ENCODE data around the gene OR8D4.
"Not testable (repeated sequence)": the region's sequence is repeated elsewhere in the genome, so short reads cannot be mapped to it uniquely, and the experiment has no call there.

OR8D4 gene

GRCh38 chr11:123901867-123902266, at the start of gene OR8D4:
Gene OR8D4, plus strand, starts transcription at chr11:123902167. Its CDS starts 4,265 bp downstream, at chr11:123906432.
- DNase-seq = no peak

DNA sequence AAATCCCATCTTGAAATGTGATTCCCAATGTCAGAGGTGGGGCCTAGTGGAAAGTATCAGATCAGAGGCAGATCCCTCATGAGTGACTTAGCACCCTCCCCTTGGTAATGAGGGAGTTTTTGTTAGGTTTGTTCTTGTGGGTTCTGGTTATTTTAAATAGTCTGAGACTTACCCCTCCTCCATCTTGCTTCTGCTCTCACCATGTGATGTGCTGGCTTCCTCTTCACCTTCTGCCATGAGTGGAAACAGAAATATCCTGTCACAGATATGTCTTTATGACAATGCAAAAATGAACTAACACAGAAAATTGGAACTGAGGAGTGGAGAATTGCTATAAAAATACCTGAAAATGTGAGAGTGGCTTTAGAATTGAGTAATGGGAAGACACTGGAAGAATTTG, 49.6 kb upstream of the OR8D4 start:
- DNase-seq = no peak

DNA sequence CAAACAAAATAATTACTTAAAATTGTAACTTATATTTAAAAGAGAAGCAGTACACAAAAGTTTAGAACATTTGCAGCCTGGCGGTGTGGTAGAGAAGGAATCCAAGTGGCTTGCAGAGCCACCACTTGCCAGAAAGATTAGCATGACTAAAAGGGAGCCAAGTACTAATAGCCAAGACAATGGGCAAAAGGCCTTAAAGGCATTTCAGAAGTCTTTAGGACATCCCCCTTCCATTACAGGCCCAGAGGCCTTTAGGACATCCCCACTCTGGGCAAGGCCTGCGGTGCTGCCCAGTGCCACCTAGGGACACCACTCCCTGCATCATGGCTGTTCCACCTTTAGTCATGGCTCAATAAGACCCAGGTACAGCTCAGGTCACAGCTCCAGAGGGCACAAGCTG, 48.9 kb upstream of the OR8D4 start:
- DNase-seq = no peak

- no peak for DNase-seq
Measured at GRCh38 chr11:123856444-123856843, 45.5 kb upstream of the OR8D4 start.

DNA sequence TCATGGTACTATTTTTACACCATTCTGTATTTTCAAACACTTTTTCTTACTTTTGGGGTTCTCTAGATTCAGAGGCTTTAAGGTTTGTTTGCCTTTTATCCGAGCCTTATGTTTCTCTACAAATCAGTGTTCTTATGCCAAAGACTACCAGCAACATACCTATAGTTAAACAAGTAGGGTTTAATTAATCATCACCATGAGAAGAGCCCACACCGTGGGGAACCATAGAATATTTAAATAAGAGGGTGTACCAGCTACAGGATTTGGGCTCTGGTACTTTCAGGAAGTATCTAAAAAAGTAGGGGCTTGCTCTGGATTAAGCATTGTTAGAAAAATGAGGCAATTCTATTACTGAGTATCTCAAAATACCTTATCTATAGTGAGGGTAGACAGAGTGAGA, 42.2 kb upstream of the OR8D4 start:
- no peak for DNase-seq

GRCh38 chr11:123865293-123865692, 36.7 kb upstream of the OR8D4 start:
- DNase-seq = not testable (repeated sequence)

GRCh38 chr11:123867795-123868194, 34.2 kb upstream of the OR8D4 start:
- not testable (repeated sequence) for DNase-seq

GRCh38 chr11:123880912-123881311, 21.1 kb upstream of the OR8D4 start:
- no peak for DNase-seq

GRCh38 chr11:123885570-123885969, 16.4 kb upstream of the OR8D4 start, which contains the start of gene TMEM225:
Gene TMEM225, minus strand, starts transcription at chr11:123885670. Its CDS starts 245 bp downstream, at chr11:123885425.
- no peak for DNase-seq

DNA sequence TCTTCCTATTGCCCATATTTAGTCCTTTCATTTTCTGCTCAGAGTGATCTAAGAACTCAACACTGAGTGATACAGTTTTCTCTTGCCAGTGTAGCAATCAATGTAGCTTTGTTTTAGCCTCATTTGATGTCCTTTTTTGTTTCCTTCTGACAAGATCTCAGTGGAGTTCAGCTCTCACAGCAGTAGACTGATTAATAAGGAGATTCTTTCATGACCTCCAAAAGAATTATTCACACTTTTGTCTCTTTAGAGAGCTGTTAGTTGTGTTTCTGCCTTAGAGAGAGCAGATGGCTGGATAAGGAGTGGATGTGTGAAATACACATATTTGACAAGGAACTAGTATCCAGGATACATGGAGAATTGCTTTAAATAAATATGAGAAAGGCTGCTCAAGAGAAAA, 9.9 kb upstream of the OR8D4 start:
- no peak for DNase-seq

DNA sequence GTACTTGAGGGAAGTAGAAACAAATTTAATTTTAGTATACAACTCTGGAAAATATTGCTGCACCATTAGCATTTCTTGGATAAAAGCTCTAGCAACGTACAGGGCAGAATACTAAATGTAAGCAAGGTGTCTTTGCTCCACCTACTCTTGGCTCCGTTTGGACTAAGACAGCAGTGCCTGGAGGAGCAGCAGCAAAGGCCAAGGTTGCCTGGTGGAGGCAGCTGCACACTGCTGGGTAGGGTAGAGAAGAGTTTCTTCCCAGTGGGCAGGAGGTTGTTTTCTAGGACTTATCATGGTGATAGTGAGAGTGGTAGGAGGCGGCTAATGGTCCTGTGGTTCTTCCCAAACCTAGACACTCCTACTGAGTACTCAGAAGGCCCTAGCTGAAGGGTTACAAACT, 2.2 kb upstream of the OR8D4 start:
- DNase-seq = no peak

DNA sequence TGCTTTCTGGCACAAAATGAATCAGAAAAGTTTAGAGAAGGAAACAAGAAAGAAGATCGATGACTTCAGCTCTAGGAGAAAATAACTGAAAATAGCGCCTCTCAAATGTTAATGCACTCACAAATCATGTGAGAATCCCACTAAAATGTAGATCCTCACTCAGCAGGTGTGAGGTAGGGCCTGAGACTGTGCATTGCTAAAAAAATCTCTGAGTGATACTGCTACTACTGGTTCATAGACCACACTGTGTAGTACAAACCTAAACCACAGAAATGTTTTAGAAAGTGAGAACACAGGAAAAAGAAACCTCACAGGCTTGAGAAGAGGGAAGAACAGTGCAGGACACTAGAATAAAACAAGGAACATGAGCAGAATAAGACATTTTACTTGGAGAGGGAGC, 2.0 kb downstream of the OR8D4 start:
- DNase-seq = no peak

DNA sequence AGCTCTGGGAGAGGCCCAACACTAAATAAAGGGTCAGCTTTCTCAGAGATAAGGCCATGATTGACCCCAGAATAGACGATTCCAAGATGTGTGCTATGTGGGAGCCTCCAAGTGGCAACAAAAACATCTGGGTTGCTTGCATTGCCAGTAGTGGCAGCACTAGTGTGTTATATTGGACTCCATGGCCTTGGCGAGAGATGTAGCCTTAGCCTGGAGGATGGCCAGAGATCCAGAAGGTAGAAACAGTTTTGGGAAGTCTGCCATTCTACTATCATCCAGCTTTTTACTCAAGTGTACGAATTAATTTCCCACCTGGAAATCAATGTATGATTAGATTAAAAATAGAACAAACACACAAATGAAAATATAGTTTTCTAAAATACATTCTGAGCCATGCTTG, 3.0 kb downstream of the OR8D4 start:
- no peak for DNase-seq

DNA sequence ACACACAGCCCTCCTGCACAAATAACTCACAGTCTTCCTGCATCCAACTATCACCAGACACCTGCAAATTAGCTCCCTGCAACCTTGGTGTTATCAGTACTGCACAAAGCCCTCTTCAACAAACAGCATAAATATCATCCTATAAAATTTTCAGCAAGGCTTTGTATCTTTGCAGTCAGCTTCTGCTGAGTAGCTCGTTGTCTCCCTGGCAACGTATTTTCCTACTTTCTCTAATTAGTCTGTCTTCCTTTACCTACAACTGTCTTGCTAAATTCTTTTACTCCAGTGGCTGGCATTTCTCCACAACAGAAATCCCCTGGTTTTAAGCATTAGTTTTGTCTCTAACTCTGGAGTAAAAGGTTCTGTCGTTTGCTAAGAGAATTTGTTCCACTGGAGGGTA, 3.9 kb downstream of the OR8D4 start:
- DNase-seq = no peak

- DNase-seq = no peak
Measured at GRCh38 chr11:123920943-123921342, 19.0 kb downstream of the OR8D4 start.

DNA sequence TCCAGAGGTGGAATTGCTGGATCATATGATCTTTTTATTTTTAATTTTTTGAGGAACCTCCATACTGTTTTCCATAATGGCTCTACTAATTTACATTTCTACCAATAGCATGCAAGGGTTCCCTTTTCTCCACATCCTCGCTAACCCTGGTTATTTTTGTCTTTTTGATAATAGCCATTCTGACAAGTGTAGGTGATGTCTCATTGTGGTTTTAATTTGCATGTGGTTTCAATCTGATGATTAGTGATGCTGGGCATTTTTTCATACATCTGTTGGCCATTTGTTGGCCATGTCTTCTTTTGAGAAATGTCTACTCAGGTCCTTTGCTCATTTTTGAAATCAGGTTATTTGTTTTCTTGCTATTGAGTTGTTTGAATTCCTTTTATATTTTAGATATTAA, 22.1 kb downstream of the OR8D4 start:
- no peak for DNase-seq

GRCh38 chr11:123939317-123939716, 37.4 kb downstream of the OR8D4 start, which contains the start of gene OR4D5:
Gene OR4D5, plus strand, starts transcription at chr11:123939617. Its CDS starts 0 bp downstream, at chr11:123939617.
- DNase-seq = no peak

- no peak for DNase-seq
Measured at GRCh38 chr11:123942413-123942812, 40.4 kb downstream of the OR8D4 start.

GRCh38 chr11:123943738-123944137, 41.8 kb downstream of the OR8D4 start, which contains the start of gene OR6T1:
Gene OR6T1, minus strand, starts transcription at chr11:123943838. Its CDS starts 0 bp downstream, at chr11:123943838.
- no peak for DNase-seq

DNA sequence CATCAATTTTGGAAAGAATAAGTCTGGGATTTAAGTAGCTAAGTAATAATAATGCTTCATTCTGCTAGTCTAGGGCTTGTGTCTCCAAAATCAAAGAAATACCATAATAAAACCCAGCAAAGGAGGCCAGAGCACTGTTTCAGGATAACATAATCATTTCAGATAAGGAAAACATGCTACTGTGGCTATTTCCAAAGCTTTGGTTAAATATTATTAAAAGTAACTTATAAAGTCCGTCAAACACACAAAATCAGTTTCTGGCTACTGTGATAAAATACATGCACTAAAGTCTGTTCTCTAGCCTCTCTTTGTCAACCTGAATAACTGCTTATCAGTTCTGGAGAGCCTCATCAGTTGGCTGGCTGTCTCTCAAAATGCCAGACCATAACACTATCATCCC, 43.2 kb downstream of the OR8D4 start:
- no peak for DNase-seq

- no peak for DNase-seq
Measured at GRCh38 chr11:123956752-123957151, 54.8 kb downstream of the OR8D4 start.
